Right renal pelvis (tissue), 4 donors: ENCODE results near the gene ARMS2. TPM values are rescaled to one million over a fixed set of nuclear protein-coding genes. Genes with fewer than 3 reads are reported as not detected.

Experiments
- polyA plus RNA-seq, 4 donors: library from polyadenylated mRNA; unstranded; fragments of 120-200 nt; gene quantifications; one replicate each; pipeline ENCODE4 v1.2.1, GENCODE V29; 2013; ENCODE audit not compliant: insufficient read length in 4 of 4

The ARMS2 gene
- polyA plus RNA-seq, 4 donors, result 0.21 to 0.67 (median 0.28) TPM; not detected in 1

Other genes starting within 250 kb of the ARMS2 start
- 1 to 10 TPM in 2 of 4 donors, under 1 TPM in 2; 0.66 to 1.8 (median 1.1) TPM for gene BTBD16, start 183.4 kb upstream of the ARMS2 start, polyA plus RNA-seq
- 100 to 1,000 TPM in 3 of 4 donors, 10 to 100 TPM in 1; 93.3 to 105 (median 102) TPM for gene PLEKHA1, start 79.9 kb upstream of the ARMS2 start, polyA plus RNA-seq
- 100 to 1,000 TPM; 183 to 212 (median 207) TPM for gene HTRA1, start 6.9 kb downstream of the ARMS2 start, polyA plus RNA-seq
- under 1 TPM in 3 of 4 donors, not detected in 1; 0.03 to 0.05 (median 0.04) TPM for gene DMBT1, start 106.1 kb downstream of the ARMS2 start, polyA plus RNA-seq
- not detected for gene C10orf120, start 245.2 kb downstream of the ARMS2 start, polyA plus RNA-seq